Gastroesophageal sphincter (tissue), 3 donors: ENCODE data around the gene FHL3.

Experiments
- CTCF ChIP-seq, 4 experiments: fragments of 200-600 bp in 2 of 4; fragments of 450-650 bp in 2 of 4; sonication (generic) in 1 of 4; IDR thresholded peaks; one replicate each; pipeline ENCODE4 v1.5.1; 2017 to 2019; ENCODE audit warnings: antibody characterized with exemption in 4 of 4, mild to moderate bottlenecking in 2 of 4, moderate library complexity in 2 of 4
- EP300 ChIP-seq: sonication (generic); formaldehyde crosslinking; IDR thresholded peaks from one replicate; pipeline ENCODE4 v1.6.1; 2017; ENCODE audit warnings: antibody characterized with exemption, mild to moderate bottlenecking
- POLR2AphosphoS5 ChIP-seq: sonication (generic); formaldehyde crosslinking; IDR thresholded peaks from one replicate; pipeline ENCODE4 v1.6.1; 2017; ENCODE audit warnings: antibody characterized with exemption

DNA sequence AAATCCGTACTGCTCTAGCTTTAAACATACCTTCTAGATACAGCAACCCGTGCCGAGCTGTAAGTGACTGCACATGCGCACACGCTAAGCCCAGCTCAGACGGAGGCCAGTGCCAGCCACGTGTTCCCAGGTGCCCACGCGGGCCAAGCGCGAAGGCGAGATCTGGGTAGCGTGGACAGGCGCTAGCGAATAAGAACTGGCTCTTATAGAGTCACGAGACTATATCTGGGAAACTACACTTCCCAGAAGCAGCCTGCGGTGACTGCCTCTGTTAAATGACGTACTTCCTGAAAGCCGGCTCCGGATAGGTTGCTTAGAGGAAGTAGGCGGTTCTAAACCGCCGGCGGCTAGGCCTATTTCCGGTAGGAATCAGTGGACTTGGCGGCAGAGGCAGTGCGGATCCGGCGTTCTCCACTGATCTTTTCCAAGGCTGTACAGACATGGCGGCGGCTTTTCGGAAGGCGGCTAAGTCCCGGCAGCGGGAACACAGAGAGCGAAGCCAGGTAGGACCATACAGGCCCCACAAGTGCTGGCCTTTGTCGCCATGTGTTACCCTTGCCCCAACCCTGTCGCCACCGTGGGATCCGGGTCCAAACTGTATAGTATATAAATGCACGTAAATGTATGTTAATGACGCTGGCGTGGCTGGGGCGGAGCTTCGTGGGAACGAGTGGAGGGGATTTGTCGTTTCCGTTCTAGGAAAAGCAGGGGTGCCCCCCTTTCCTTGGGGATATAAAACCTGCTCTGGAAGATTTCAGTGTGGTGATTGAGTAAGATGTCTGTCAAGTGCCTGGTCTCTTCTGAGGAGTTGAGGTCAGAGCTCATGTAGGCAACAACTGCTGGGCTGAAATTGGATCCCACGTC lies 7.3 kb upstream of the FHL3 start, which contains the start of gene UTP11:
- TF ChIP-seq CTCF (IDR thresholded peaks at IDR 0.05) = no peak
- no peak for TF ChIP-seq EP300
- peak; percentile 64 for TF ChIP-seq POLR2AphosphoS5
